ENCODE data around the gene DDA1.
"Not testable (repeated sequence)": the region's sequence is repeated elsewhere in the genome, so short reads cannot be mapped to it uniquely, and the experiment has no call there.

The DDA1 gene

DNA sequence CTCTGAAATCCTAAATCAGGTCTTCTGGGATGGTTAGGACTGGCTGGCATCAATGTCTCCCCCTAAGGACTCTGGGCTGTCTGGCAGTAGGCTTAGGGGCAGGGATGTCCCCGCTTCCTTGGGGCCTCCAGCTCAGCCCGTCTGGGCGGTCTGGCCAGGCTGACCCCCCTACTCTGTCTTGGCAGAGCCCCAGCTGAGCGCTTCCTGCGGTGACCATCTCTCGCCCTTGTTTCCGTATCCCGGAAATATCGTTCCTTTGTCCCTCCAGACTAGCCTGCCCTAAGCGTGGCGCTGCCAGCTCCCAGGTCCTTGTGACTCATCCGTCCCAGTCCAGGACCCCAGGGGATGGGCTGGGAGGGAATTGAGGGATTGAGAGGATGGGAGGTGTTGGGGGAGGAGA lies 39.3 kb downstream of the DDA1 start:
- DNase-seq: no peak

DNA sequence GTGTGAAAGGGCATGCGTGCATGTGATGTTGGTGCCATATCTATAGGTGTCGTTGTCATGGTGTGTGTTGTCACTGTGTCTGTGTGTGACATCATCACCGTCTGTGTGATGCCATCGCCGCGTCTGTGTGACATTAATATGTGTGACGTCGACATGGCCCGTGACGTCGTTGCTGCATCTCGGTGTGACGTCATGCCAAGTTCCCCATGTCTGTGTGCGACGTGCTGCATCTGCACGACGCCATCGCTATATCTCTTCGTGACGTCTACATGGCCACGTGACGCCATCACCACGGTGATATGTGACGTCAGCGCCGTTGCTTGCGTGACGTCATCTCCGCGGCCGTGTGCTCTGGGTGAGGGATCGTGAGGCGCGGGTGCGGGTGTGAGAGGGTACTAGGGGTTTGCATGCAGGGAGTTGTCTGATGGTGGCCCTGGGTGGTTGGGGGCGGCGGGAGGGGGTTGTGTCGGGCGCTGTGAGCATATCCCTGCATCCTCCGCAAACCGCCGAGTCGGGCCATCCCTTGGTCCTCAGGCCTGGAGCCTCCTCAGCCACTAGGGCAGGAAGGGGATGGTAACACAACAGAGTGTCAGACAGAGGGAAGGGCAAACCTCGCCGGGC lies 42.6 kb downstream of the DDA1 start:
- DNase-seq: no peak

- DNase-seq: no peak
Observed at GRCh38 chr19:17352608-17353280, 43.4 kb downstream of the DDA1 start.

GRCh38 chr19:17353386-17353785 lies 44.0 kb downstream of the DDA1 start:
- DNase-seq: no peak

DNA sequence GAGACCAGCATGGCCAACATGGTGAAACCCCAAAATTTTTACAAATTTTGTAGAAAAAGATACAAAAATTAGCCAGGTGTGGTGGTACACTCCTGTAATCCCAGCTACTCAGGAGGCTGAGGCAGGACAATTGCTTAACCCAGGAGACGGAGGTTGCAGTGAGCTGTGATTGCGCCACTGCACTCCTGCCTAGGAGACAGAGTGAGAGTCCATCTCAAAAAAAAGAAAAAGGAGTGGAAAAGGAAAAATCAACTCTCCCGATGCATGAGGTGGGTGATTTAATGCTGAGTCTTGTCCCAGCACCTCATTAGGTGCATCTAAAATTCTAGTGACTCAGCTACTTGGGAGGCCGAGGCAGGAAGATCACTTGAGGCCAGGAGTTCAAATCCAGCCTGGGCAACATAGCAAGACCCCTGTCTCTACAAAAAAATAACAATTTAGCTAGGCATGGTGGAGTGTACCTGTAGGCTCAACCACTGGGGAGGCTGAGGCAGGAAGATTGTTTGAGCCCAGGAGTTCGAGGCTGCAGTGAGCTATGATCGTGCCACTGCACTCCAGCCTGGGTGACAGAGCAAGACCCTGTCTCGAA lies 47.8 kb downstream of the DDA1 start:
- DNase-seq: no peak

GRCh38 chr19:17357724-17358123 lies 48.4 kb downstream of the DDA1 start:
- no peak for DNase-seq

- DNase-seq: no peak
Observed at GRCh38 chr19:17358395-17358794, 49.0 kb downstream of the DDA1 start.

DNA sequence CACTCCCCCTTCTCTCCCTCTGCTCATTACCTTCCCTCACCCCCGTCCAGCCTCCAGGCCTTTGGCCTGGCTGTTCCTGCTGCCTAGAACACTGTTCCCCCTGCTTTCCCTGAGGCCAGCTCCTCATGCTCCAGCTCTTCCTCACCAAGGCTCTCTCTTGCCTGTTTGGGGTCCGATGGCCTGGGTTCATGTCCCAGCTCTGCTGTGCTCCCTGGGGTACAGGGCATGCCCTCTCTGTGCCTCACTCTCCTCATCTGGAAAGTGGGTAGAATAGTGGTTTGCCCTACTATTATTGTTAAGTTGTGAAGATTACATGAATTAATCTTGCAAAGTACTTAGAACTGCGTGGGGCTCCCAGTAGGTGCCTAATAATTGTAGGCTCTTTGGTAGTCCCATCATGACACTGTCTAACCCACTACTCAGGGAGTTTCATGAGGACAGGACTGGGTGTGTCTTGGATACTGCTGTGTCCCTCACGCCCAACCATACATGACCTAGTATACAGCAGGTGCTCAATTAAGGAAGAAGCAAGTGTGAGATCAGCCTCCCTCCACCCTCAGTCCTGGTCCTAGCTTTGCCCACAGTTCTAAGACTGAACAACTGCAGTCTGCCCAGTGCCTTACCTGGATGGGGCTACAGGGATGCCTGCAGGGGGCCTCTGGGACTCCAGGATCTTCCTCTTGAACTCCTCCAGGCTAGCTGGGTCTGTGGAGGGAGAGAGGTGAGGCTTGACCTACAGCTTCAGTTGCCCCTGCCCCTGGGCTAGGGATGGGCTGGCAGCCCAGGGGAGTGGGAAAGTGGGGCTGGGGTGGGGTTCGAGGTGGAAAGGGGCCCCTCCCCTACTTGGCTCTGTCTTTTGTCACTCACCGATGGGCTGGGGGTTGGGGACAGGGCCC lies 50.8 kb downstream of the DDA1 start:
- no peak for DNase-seq

- not testable (repeated sequence) for DNase-seq
Observed at GRCh38 chr19:17363852-17364605, 54.7 kb downstream of the DDA1 start.

DNA sequence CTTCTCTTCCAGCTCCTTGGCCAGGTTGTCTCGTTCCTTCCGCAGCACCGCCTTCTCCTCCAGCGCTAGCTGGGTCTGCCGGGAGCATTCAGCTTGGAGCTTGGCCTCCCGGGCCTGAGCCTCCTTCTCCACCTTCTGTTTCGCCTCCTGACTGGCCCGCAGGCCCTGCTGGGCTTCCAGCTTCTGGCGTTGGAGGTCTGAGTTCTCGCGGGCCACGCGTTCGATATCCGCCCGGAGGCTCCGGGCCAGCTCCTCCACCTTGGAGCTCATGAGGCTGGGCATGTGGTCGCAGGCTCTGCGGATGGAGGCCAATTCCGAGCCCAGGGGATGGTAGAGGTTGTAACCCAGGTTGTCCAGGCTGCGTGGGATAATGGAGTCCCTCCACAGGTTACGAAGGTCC lies 56.0 kb downstream of the DDA1 start:
- DNase-seq: no peak

DNA sequence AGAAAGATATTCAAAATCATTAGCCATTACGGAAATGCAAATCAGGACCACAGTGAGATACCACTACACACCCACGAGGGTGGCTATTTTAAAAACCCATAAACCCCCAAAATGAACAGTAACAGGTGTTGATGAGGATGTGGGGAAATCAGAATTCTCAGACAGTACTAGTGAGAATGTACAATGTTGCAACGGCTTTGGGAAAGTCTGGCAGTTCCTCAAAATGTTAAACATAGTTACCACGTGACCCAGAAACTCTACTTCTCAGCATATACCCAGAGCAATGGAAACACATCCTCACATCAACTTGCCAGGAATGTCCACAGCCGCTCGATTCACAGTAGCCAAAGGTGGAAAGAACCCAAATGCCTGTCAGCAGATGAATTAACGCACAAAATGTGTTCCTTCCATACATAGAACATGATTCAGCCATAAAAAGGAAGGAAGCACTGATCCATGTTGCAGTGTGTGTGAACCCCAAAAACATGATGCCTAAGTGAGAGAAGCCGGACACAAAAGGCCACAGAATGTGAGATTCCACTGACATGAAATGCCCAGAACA lies 60.7 kb downstream of the DDA1 start:
- DNase-seq: no peak

Data from CD4-positive, alpha-beta T cell treated with Interleukin-4 for 4 hours (primary cell).